AG10803 (cell line): Measurements from ENCODE around the gene AGAP1.
"Not testable (repeated sequence)": the region's sequence is repeated elsewhere in the genome, so short reads cannot be mapped to it uniquely, and the experiment has no call there.

Experiments
- DNase-seq: peaks from one replicate; pipeline ENCODE4 v3.0.0; 2010; ENCODE audit warnings: low read depth
- H3K4me3 ChIP-seq: 2 replicates; pipeline ENCODE4 v1.5.1; 2011; ENCODE audit warnings: mild to moderate bottlenecking, low read length, control low read depth
- TF ChIP-seq, protein P1 (sequence below): conservative IDR thresholded peaks from 2 replicates; pipeline ENCODE4 v1.5.1; 2011; ENCODE audit warnings: mild to moderate bottlenecking, low read length, control low read depth, inconsistent platforms

The AGAP1 gene

DNA sequence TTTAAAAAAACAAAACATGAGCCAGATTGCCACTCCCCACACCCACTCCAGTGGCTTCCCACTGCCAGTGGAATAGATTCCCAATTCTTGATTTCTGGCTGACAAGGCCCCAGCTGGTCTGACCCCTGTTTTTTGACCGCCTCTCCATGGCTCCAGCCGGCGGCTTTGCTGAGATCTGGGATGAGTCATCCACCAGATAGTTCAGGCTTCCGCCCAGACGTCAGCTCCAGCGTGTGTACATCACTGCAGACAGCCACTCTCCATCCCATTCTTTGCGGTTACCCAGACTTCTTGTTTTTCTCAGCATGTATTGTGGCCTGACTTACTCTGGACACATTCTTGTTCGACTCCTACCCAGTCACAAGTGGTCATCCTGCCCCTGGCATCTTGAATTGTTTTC lies 446.5 kb downstream of the AGAP1 start:
- H3K4me3 ChIP-seq = no peak overlapping the region
- TF ChIP-seq, protein P1, sequence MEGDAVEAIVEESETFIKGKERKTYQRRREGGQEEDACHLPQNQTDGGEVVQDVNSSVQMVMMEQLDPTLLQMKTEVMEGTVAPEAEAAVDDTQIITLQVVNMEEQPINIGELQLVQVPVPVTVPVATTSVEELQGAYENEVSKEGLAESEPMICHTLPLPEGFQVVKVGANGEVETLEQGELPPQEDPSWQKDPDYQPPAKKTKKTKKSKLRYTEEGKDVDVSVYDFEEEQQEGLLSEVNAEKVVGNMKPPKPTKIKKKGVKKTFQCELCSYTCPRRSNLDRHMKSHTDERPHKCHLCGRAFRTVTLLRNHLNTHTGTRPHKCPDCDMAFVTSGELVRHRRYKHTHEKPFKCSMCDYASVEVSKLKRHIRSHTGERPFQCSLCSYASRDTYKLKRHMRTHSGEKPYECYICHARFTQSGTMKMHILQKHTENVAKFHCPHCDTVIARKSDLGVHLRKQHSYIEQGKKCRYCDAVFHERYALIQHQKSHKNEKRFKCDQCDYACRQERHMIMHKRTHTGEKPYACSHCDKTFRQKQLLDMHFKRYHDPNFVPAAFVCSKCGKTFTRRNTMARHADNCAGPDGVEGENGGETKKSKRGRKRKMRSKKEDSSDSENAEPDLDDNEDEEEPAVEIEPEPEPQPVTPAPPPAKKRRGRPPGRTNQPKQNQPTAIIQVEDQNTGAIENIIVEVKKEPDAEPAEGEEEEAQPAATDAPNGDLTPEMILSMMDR = no peak
- DNase-seq = peak; percentile 95

- DNase-seq = no peak
- H3K4me3 ChIP-seq = no peak overlapping the region
- TF ChIP-seq, protein P1 = no peak
These were observed 450.7 kb downstream of the AGAP1 start for GRCh38 chr2:235944591-235944990.

DNA sequence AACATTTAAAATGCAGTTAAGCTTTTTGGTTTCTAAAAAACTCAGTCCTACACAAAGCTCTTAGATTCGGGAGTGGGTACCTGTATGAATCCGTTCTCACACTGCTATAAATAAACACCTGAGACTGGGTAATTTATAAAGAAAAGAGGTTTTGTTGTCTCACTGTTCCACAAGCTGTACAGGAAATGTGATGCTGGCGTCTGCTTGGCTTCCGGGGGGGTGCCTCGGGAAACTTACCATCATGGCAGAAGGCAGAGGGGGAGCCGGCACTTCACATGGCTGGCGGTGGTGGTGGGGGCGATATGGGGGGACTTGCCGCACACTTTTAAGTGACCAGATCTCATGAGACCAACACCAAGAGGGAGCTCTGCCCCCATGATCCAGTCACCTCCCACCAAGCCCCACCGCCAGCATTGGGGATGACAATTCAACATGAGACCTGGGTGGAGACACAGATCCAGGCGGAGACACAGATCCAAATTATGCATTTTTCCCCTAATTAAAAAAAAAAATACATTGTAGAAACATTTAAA lies 451.8 kb downstream of the AGAP1 start:
- TF ChIP-seq, protein P1 = no peak
- no peak for DNase-seq
- H3K4me3 ChIP-seq = no peak overlapping the region

- TF ChIP-seq, protein P1 = no peak
- DNase-seq = no peak
- H3K4me3 ChIP-seq = no peak overlapping the region
These were observed 452.7 kb downstream of the AGAP1 start for GRCh38 chr2:235946590-235946989.

- DNase-seq, H3K4me3 ChIP-seq: not testable (repeated sequence)
These were observed 453.2 kb downstream of the AGAP1 start for GRCh38 chr2:235947055-235947454.

- TF ChIP-seq, protein P1 = no peak
- H3K4me3 ChIP-seq = no peak overlapping the region
- DNase-seq = no peak
These were observed 456.0 kb downstream of the AGAP1 start for GRCh38 chr2:235949567-235950472.

- no peak for DNase-seq
- TF ChIP-seq, protein P1 = no peak
- H3K4me3 ChIP-seq = no peak overlapping the region
These were observed 456.6 kb downstream of the AGAP1 start for GRCh38 chr2:235950473-235950809.
